HG03066 (cell line): ENCODE data around the gene SAMD3.
"Not testable (repeated sequence)": the region's sequence is repeated elsewhere in the genome, so short reads cannot be mapped to it uniquely, and the experiment has no call there.

ENCODE experiments used
- ATAC-seq: cut with Tn5 transposase; IDR thresholded peaks from one replicate; pipeline ENCODE4 v1.9.1; 2021; ENCODE audit warnings: low read depth; ENCODE audit not compliant: unreplicated experiment

Gene SAMD3

DNA sequence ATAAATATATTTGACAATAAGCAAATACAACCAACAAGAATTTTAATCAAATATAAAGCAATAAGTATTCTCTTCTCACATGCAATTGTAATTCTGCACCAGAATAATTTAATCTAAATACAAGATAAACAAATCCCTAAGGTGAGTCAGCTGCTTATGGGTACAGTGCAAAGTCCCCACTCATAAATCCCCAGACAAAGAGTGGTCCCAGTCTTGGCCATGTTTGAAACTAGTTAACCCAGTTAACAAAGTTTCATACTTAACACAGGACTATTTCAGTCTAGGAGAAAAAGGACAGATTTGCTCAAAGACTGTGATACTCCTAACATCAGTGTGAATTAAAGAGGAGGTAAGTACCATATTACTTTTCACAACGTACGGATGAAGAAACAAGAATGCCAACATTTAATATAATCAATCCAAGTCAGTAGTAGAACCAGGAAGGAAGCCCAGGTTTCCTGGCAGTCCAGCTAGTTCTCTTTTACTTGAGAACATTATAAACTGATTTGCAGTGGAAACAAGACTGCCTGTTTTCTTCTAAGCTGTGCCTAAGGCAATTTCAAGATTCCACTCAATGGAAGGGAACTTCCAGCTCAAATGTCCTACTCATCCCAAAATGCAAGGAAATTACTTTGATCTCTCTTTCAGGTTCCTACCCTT lies 10.4 kb downstream of the SAMD3 start:
- no peak for ATAC-seq

GRCh38 chr6:130211691-130212090 lies 11.1 kb downstream of the SAMD3 start:
- ATAC-seq: no peak

DNA sequence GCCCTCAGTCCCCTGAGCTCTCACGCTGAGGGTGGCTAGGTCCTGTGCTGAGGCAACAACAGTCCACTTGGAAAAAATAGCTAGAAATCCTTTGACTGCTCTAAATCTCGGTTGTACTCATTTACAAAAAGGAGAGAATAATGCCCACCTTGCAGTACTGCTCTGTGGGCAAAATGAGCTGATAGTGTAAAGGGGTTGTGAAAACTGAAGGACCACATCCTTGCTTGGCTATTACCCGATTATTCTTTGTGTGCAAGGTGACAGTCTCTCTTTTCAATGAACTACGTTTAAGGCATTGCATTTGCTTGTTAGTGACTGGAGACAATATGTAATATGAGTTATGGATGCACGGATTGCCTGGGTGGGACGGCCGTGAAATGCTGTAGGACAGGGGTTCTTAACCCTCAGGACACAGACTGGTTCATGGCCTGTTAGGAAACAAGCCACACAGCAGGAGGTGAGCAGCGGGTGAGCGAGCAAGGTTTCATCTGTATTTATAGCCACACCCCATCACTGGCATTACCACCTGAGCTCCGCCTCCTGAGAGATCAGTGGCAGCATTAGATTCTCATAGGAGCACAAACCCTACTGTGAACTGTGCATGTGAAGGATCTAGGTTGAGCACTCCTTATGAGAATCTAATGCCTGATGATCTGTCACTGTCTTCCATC lies 14.6 kb downstream of the SAMD3 start:
- no peak for ATAC-seq

DNA sequence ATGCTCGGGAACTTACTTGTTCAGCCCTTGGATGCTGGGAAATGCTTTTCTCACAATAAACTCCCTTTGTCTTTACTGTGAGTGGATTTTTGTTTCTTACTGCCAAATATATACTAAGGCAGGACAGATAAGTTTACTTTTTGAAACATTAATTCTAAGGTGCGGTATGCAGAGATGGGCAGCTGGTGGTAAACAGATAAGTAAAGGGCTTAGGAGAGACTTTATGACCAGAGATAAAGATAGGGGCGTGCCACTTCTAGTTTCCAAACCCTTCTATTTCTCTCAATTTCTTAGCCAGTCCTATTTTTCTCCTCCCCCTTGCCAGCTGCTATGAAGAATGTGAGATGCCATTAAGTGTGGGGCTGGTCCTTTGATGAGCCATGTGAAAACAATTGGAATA lies 16.3 kb downstream of the SAMD3 start:
- no peak for ATAC-seq

- ATAC-seq: no peak
These were observed 18.4 kb downstream of the SAMD3 start for GRCh38 chr6:130204322-130204721.

DNA sequence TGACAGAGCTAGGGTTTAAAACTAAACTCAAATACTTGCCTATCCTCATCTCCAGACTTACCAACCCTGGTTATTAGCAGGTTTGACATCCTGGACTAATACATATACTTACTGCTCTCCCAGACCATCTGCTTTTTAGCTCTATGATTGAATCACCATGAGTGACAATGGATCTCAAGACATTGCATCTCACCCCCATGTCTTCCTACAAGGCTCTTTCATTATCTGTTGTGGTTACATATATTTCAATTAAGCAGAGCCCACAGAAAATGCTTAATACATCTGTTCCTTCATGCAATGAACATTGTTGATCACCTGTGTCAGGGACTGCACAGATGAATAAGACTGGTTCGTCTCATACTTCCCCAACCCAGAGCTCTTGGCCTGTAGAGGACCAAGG lies 19.4 kb downstream of the SAMD3 start:
- no peak for ATAC-seq

- ATAC-seq: peak; percentile 68
These were observed 20.0 kb downstream of the SAMD3 start for GRCh38 chr6:130202782-130203181.

- ATAC-seq: no peak
These were observed 22.7 kb downstream of the SAMD3 start for GRCh38 chr6:130200020-130200419.

DNA sequence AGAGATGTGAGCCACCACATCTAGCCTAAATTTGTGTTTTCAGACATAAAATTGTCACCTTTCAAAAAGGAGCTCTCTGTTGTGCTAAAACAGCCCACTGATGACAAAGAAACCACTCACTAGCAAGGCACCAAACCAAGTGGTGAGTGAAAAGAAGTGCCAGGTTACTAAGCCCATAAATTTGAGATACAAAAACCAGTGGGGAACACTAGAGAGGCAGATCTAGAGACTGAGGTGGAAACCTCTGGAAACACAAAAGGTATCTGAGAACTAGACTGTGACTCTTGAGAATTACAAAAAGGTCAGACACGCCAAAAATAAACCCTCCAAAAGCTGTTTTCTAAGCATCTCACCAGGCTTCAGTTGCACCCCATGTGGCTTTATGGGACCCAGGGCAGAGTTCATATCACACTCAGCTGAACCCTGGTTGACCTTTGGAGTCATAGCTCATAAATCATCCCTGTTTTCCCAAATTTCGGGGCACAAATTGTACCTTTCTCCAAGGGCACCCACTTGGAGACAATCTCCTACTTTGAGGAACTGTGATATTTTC lies 24.2 kb downstream of the SAMD3 start:
- no peak for ATAC-seq

DNA sequence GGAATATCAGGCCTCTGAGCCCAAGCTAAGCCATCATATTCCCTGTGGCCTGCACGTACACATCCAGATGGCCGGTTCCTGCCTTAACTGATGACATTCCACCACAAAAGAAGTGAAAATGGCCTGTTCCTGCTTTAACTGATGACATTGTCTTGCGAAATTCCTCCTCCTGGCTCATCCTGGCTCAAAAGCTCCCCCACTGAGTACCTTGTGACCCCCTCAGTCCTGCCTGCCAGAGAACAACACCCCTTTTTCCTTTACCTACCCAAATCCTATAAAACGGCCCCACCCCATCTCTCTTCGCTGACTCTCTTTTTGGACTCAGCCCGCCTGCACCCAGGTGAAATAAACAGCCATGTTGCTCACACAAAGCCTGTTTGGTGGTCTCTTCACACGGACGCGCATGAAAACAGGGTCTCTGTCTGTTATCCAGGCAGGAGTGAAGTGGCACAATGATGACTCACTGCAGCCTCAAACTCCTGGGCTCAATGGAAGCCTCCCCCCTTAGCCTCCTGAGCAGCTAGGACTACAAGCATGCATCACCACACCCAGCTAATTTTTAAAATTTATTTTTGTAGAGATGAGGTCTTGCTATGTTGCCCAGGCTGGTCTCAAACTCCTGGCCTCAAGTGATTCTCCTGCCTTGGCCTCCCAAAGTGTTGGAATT lies 24.8 kb downstream of the SAMD3 start:
- not testable (repeated sequence) for ATAC-seq

DNA sequence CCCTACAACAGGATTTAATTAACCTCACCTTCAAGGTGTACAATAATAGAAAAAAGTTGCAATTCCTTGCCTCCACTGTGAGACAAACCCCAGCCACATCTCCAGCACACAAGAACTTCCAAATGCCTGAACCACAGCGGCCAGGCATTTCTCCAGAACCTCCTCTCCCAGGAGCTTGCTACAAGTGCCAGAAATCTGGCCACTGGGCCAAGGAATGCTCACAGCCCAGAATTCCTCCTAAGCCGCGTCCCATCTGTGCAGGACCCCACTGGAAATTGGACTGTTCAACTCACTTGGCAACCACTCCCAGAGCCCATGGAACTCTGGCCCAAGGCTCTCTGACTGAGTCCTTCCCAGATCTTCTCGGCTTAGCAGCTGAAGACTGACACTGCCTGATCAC lies 28.3 kb downstream of the SAMD3 start:
- ATAC-seq: not testable (repeated sequence)

- no peak for ATAC-seq
These were observed 31.8 kb downstream of the SAMD3 start for GRCh38 chr6:130190701-130191690.

- ATAC-seq: no peak
These were observed 33.0 kb downstream of the SAMD3 start for GRCh38 chr6:130189531-130190397.

DNA sequence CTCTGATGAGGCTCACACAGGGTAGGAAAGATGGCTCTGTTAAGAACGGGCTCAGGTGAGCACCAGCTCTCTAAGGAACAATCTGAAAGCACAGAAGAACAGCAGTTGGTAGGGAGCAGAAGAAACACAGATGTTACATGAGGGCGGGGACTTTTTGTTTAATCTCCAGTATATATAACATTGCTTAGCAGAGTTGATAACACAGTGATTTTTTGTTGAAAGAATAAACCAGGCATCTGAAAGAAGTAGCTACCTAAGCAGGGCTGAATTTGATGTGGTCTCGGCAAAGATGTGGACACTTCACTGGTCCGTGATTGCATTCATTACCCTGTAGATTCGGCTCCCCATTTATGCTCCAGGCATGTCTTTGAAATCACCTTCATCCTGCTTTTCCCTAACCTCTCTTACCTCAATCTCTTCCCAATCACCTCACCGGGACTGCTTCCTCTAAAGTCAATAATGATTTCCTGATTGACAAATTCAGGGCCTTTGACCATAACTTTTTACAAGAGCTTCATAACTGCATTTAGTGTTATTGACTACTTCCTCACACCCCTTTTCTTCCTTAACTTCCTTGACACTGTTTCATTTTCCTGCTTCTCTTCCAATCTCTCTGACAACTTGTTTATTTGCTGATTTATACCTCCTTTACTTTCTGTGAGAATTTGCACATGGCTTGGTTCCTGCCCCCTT lies 34.4 kb downstream of the SAMD3 start:
- no peak for ATAC-seq

- ATAC-seq: no peak
These were observed 35.2 kb downstream of the SAMD3 start for GRCh38 chr6:130187335-130188206.

- ATAC-seq: no peak
These were observed 37.1 kb downstream of the SAMD3 start for GRCh38 chr6:130185658-130186057.

DNA sequence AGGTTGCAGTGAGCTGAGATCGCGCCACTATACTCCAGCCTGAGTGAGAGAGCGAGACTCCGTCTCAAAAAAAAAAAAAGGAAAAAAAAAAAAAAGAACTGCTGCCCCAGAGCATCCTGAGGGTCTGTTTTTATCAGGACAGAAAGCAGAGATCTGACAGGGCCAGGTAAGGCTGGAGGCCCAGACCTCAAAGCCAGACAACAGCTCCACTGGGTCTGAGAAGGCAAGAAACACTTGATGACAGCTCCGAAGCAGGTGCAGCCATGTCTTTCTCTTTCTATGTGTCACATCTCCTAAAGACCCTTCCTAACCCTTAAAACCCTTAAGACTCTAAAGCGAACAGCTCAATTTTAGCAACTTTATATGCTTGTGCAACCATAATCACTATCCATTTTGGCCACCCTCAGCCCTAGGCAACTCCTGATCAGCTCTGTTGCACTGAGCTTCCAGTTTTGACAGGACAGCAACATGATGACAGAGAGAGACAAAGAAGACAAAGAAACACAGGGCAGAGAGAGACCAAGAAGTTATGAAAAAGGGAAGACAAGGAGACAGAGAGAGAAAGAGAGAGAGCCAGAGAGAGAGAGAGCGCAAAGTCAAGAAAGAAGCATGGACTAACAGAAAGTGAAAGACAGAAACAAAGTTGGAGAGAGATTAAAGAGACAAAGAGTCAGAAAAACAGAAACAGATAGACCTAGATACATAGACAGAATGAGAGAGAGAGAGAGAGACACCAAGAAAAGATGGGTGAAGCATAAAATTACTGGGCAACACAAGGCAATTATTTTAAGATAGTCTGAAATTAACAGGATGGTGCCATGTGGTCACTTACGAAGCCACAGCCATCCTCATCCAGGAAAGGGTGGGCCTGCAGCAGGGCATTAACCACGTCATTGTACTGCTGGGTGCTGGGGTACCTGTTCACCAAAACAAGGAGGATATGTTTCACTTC lies 39.2 kb downstream of the SAMD3 start:
- ATAC-seq: no peak
